Activated CD8-positive, alpha-beta T cell treated with anti-CD3 and anti-CD28 coated beads for 36 hours (primary cell): ENCODE data around the gene HCK. TPM values are rescaled to one million over a fixed set of nuclear protein-coding genes. Genes with fewer than 3 reads are reported as not detected.

Experiments used
- ATAC-seq: fragments of 200-7000 bp; cut with Tn5 transposase; one replicate; pipeline ENCODE4 v1.10.0; 2021; ENCODE audit warnings: mild to moderate bottlenecking, moderate library complexity
- CTCF ChIA-PET: fragments of 350-600 bp; sonication (Branson Sonifier 250); formaldehyde crosslinking; loops from one replicate; lab custom pipeline; 2021; ENCODE audit warnings: antibody characterized with exemption; lab: Charles Lee
- POLR2A ChIA-PET: fragments of 350-600 bp; sonication (Branson Sonifier 250); formaldehyde crosslinking; loops from one replicate; lab custom pipeline; 2021; ENCODE audit warnings: antibody characterized with exemption; lab: Charles Lee
- DNase-seq: peaks from one replicate; pipeline ENCODE4 v3.0.0-alpha.2; 2020
- H3K27ac Mint-ChIP-seq: one replicate; pipeline ENCODE4 v1.8.0; 2021; ENCODE audit warnings: mild to moderate bottlenecking, mixed read lengths
- H3K27me3 Mint-ChIP-seq: one replicate; pipeline ENCODE4 v1.8.0; 2021; ENCODE audit warnings: mixed read lengths
- H3K36me3 Mint-ChIP-seq: one replicate; pipeline ENCODE4 v1.8.0; 2021; ENCODE audit warnings: low read depth, mixed read lengths
- H3K4me1 Mint-ChIP-seq: one replicate; pipeline ENCODE4 v1.8.0; 2021; ENCODE audit warnings: low read depth, mixed read lengths
- H3K4me3 Mint-ChIP-seq: one replicate; pipeline ENCODE4 v1.8.0; 2021; ENCODE audit warnings: mild to moderate bottlenecking, moderate library complexity, mixed read lengths
- H3K9me3 Mint-ChIP-seq: one replicate; pipeline ENCODE4 v1.8.0; 2021; ENCODE audit warnings: mixed read lengths
- intact Hi-C: fragments of 100-400 bp; cut with micrococcal nuclease; formaldehyde crosslinking; loops from one replicate; pipeline ENCODE4 v1.10.0; 2022
- total RNA-seq, 2 experiments: library from RNA; stranded (reverse); gene quantifications; one replicate each; pipeline ENCODE4 v1.2.3, GENCODE V29; 2021
- TF ChIP-seq, protein P1 (sequence below): fragments of 200-600 bp; IDR thresholded peaks from one replicate; pipeline ENCODE4 v1.8.0; 2022; ENCODE audit warnings: antibody characterized with exemption, mild to moderate bottlenecking

Gene HCK
- total RNA-seq, 2 experiments from 2014 or later = not detected

DNA sequence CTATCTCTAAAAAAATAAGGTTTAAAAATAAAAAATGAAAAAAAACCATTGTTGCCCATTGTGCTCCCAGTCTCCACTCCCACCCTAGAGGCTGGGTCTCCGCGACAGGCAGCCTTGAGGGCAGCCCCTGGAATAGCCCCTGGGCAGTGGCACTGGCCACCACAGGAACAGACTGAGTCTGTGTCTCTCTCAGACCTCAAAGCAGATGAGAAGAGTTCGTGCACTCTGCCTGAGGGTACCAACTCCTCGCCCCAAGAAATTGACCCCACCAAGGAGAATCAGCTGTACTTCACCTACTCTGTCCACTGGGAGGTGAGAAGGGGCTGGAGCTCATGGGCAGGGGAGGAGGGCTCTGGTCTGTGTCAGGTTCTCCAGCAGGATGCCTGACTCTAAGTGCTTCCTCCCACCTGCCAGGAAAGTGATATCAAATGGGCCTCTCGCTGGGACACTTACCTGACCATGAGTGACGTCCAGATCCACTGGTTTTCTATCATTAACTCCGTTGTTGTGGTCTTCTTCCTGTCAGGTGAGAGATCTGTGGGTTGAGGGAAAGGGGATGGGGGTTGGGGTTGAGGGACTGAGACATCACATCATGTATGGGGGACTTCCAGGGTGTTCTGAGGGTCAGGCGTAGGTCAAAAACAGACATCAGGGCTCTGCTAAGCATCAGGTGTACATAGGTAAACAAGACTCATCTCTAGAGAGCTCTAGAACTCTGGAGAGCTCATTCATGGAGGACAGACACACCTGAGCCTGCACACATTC is 93.0 kb downstream of the HCK start:
- no peak for ATAC-seq
- no peaks in the 10 kb centered on the region for H3K4me1 Mint-ChIP-seq
- no peak for DNase-seq
- H3K4me3 Mint-ChIP-seq = no peak overlapping the region
- POLR2A ChIA-PET = interaction anchor here (0.8 to 1.4 kb wide), 2 partner anchors 45 to 71 kb away, joined by 3 to 6 read pairs; no protein-coding TSS in a partner anchor
- H3K27me3 Mint-ChIP-seq = no peaks in the 10 kb centered on the region
- H3K9me3 Mint-ChIP-seq = no peaks in the 10 kb centered on the region
- intact Hi-C loops = no loop called here
- H3K36me3 Mint-ChIP-seq = peaks cover 55% of the 10 kb centered on the region
- TF ChIP-seq, protein P1, sequence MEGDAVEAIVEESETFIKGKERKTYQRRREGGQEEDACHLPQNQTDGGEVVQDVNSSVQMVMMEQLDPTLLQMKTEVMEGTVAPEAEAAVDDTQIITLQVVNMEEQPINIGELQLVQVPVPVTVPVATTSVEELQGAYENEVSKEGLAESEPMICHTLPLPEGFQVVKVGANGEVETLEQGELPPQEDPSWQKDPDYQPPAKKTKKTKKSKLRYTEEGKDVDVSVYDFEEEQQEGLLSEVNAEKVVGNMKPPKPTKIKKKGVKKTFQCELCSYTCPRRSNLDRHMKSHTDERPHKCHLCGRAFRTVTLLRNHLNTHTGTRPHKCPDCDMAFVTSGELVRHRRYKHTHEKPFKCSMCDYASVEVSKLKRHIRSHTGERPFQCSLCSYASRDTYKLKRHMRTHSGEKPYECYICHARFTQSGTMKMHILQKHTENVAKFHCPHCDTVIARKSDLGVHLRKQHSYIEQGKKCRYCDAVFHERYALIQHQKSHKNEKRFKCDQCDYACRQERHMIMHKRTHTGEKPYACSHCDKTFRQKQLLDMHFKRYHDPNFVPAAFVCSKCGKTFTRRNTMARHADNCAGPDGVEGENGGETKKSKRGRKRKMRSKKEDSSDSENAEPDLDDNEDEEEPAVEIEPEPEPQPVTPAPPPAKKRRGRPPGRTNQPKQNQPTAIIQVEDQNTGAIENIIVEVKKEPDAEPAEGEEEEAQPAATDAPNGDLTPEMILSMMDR = no peak
- H3K27ac Mint-ChIP-seq = peak overlapping the region; percentile 16
- CTCF ChIA-PET = interaction anchor here (1.5 kb wide), 1 partner anchor 322 kb away, joined by 4 read pairs; no protein-coding TSS in a partner anchor

DNA sequence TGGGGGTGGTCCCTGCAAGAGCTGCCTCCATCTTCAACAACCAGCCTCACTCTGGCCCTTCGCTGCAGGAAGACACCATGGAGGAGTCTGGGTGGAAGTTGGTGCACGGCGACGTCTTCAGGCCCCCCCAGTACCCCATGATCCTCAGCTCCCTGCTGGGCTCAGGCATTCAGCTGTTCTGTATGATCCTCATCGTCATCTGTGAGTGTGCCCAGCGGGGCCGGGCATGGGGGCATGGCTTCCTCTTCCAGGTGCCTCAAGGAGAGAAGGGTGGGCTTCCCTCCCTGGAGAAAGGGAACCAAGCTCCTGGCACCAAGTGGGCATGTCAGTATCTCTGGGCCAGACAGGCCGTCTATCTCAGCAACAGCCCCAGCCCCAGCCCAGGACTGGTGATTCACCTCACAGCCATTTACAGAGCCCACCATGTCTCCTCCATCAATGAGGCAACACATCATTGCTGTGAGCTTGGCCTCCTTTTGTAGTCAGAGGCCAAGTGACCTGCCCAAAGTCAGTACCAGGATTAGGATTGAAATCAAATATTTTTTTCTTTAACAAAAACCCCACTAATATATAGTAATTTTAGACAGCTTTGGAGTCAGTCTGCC is 97.6 kb downstream of the HCK start:
- no peaks in the 10 kb centered on the region for H3K9me3 Mint-ChIP-seq
- no peaks in the 10 kb centered on the region for H3K4me1 Mint-ChIP-seq
- no peak for ATAC-seq
- intact Hi-C loops = no loop called here
- no peaks in the 10 kb centered on the region for H3K27me3 Mint-ChIP-seq
- ChIA-PET POLR2A (interaction anchor here (0.8 kb wide), 1 partner anchor 40 kb away, joined by 3 read pairs; no protein-coding TSS in a partner anchor), CTCF (interaction anchor here (1.0 kb wide), 1 partner anchor 69 kb away, joined by 3 read pairs; no protein-coding TSS in a partner anchor)
- no peak overlapping the region for H3K4me3 Mint-ChIP-seq
- no peak for DNase-seq
- TF ChIP-seq, protein P1 = no peak
- H3K36me3 Mint-ChIP-seq = peaks cover 44% of the 10 kb centered on the region
- no peak overlapping the region for H3K27ac Mint-ChIP-seq

DNA sequence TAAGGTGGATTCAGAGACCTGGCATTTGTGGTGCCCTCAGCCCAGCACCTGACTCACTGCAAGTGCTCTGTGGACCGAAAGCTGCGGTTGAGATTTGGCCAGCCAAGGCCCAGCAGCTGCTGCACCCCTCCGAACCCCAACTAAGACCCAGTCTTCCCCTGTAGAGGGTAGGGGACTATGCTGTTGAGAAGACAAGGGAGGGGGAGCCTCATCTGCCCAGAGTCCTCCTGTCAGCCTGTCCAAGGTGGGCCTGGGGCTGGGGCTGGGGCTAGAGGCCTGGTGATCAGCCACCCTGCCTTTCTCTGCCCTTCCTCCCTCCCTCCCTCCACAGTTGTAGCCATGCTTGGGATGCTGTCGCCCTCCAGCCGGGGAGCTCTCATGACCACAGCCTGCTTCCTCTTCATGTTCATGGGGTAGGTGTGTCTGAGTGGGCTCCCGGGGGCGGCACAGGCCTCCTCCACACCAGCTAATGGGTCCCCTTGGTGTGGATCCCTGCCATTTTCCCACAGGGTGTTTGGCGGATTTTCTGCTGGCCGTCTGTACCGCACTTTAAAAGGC is 98.3 kb downstream of the HCK start:
- DNase-seq (no peak), ATAC-seq (no peak)
- TF ChIP-seq, protein P1 = no peak
- peaks cover 4% of the 10 kb centered on the region for H3K4me1 Mint-ChIP-seq
- ChIA-PET CTCF (interaction anchor here (1.0 to 1.2 kb wide), 2 partner anchors 21 to 68 kb away, joined by 3 read pairs; no protein-coding TSS in a partner anchor), POLR2A (interaction anchor here (0.8 kb wide), 1 partner anchor 39 kb away, joined by 3 read pairs; no protein-coding TSS in a partner anchor)
- no peaks in the 10 kb centered on the region for H3K27me3 Mint-ChIP-seq
- H3K9me3 Mint-ChIP-seq = no peaks in the 10 kb centered on the region
- H3K27ac Mint-ChIP-seq = no peak overlapping the region
- intact Hi-C loops = no loop called here
- H3K36me3 Mint-ChIP-seq = peaks cover 44% of the 10 kb centered on the region
- H3K4me3 Mint-ChIP-seq = no peak overlapping the region

Other genes with a start within 250 kb of the HCK start
- under 1 TPM; 0.13 to 0.27 TPM for gene MYLK2, start 232.9 kb upstream of the HCK start, total RNA-seq
- not detected for gene FOXS1, start 206.6 kb upstream of the HCK start, total RNA-seq
- not detected for gene DUSP15, start 181.7 kb upstream of the HCK start, total RNA-seq
- gene TTLL9, start 181.6 kb upstream of the HCK start, total RNA-seq = not detected
- gene PDRG1, start 100.2 kb upstream of the HCK start, total RNA-seq = 10 to 100 TPM; 17.7 to 18.3 TPM
- not detected for gene XKR7, start 84.1 kb upstream of the HCK start, total RNA-seq
- not detected for gene CCM2L, start 41.8 kb upstream of the HCK start, total RNA-seq
- gene TM9SF4, start 57.5 kb downstream of the HCK start, total RNA-seq = 10 to 100 TPM; 36.5 to 39.5 TPM
- 10 to 100 TPM; 70.6 to 71.5 TPM for gene PLAGL2, start 155.5 kb downstream of the HCK start, total RNA-seq
- gene POFUT1, start 155.6 kb downstream of the HCK start, total RNA-seq = 10 to 100 TPM; 43.7 to 46.2 TPM
- 10 to 100 TPM; 25.4 to 25.7 TPM for gene KIF3B, start 225.4 kb downstream of the HCK start, total RNA-seq